Epithelial cell of esophagus (primary cell): ENCODE measurements around the gene IL1RL2.

Experiments used
- DNase-seq: peaks from one replicate; pipeline ENCODE4 v3.0.0; 2010; ENCODE audit warnings: low read depth
- H3K4me3 ChIP-seq: 2 replicates; pipeline ENCODE4 v1.5.1; 2011; ENCODE audit warnings: mild to moderate bottlenecking, low read length, control low read depth
- TF ChIP-seq, protein P1 (sequence below): IDR thresholded peaks from 2 replicates; pipeline ENCODE4 v1.5.1; 2011; ENCODE audit warnings: low read depth, mild to moderate bottlenecking, low read length, control low read depth, inconsistent platforms; ENCODE audit not compliant: insufficient read depth; ENCODE audit errors: missing control alignments

The IL1RL2 gene

DNA sequence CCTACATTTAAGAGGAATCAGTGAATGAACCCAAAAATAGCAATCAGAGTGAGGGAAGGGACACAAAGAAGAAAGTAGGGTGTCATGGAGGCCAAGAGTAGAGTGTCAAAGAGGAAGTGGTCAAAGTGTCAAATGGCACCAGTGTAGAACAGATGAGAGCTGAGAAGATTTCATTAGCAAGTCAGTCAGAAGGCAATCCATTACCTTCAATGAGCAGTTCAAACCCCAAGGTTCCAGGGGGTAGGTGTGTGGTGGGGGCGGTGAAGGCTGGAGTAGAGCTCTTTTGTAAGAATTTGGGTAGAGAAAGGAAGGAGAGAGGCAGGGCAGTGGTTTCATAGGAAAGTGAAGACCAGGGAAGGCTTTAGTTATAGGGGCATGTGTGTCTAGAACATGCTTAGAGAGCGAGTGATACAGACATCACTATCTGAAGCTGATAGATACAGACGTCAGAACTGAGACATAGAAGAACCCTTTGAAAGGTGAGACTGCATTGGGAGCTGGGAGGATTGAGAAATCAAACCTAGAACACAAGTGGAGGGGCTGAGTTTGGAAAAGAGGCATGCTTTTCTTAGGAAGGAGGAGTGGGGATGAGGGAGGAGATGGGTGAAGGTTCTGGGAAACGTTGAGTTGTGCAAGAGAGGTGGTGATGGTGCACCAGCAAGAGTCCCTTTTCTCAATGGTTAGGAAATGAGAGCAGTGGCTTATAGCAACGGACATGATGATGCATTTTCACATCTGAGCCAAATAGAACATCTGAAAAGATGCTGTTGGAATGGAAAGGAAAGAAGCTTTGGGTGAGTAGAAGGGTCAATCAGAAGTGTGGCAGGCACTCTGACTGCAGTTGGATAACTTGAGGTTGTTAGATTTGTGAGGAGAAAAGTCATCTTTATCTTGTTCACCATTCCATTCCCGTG lies 75.7 kb downstream of the IL1RL2 start:
- TF ChIP-seq, protein P1, sequence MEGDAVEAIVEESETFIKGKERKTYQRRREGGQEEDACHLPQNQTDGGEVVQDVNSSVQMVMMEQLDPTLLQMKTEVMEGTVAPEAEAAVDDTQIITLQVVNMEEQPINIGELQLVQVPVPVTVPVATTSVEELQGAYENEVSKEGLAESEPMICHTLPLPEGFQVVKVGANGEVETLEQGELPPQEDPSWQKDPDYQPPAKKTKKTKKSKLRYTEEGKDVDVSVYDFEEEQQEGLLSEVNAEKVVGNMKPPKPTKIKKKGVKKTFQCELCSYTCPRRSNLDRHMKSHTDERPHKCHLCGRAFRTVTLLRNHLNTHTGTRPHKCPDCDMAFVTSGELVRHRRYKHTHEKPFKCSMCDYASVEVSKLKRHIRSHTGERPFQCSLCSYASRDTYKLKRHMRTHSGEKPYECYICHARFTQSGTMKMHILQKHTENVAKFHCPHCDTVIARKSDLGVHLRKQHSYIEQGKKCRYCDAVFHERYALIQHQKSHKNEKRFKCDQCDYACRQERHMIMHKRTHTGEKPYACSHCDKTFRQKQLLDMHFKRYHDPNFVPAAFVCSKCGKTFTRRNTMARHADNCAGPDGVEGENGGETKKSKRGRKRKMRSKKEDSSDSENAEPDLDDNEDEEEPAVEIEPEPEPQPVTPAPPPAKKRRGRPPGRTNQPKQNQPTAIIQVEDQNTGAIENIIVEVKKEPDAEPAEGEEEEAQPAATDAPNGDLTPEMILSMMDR, result no peak
- H3K4me3 ChIP-seq, result no peak overlapping the region
- DNase-seq, result no peak

DNA sequence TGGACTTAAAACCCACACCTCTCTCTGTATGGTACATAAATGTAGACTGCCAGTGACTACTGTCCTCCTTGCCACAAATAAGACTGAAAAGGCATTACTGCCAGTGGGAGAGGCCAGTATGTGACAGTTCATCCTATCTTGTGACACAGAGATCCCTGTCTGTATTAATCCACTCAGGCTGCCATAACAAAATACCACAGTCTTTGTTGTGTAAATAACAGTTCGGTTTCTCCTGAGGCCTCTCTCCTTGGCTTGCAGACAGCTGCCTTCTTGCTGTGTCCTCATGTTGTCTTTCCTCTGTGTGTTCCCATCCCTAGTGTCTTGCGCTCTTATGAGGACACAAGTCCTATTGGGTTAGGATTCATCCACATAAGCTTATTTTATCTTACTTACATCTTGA lies 78.1 kb downstream of the IL1RL2 start:
- TF ChIP-seq, protein P1, result no peak
- no peak overlapping the region for H3K4me3 ChIP-seq
- no peak for DNase-seq

DNA sequence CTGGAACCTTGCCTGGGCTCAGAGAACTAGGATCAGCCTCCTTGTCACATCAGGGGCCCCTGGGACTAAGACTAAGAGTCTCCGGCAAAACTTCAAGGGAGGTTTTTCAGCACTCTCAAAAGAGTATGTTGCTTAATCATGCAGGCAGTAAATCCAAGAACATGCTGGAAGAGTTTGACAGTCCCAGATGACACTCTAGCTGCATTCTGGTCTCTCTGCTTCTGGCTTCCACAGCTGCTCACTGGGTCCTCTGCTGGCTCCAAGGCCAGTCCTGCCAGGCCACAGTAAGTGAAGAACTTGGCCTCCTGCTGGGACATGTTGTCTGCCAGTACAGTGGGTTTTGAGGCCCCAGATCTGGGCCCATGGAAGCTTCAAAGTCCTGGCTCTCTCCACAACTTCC lies 79.4 kb downstream of the IL1RL2 start:
- no peak for DNase-seq
- TF ChIP-seq, protein P1, result no peak
- no peak overlapping the region for H3K4me3 ChIP-seq

- no peak overlapping the region for H3K4me3 ChIP-seq
- TF ChIP-seq, protein P1, result no peak
- DNase-seq, result no peak
Measured at GRCh38 chr2:102267774-102268173, 81.0 kb downstream of the IL1RL2 start.

GRCh38 chr2:102268510-102269199 lies 81.8 kb downstream of the IL1RL2 start:
- DNase-seq, result no peak
- TF ChIP-seq, protein P1, result no peak
- no peak overlapping the region for H3K4me3 ChIP-seq

GRCh38 chr2:102269200-102269524 lies 82.3 kb downstream of the IL1RL2 start:
- TF ChIP-seq, protein P1, result no peak
- H3K4me3 ChIP-seq, result no peak overlapping the region
- DNase-seq, result no peak
